Activated CD4-positive, alpha-beta T cell treated with anti-CD3 and anti-CD28 coated beads for 36 hours (primary cell): ENCODE data around the gene CERK. TPM values are rescaled to one million over a fixed set of nuclear protein-coding genes. Genes with fewer than 3 reads are reported as not detected.
"Not testable (repeated sequence)": the region's sequence is repeated elsewhere in the genome, so short reads cannot be mapped to it uniquely, and the experiment has no call there.

Experiments used
- ATAC-seq: fragments of 200-7000 bp; cut with Tn5 transposase; one replicate; pipeline ENCODE4 v1.10.0; 2021; ENCODE audit warnings: mild to moderate bottlenecking, moderate library complexity
- CTCF ChIA-PET: fragments of 350-600 bp; sonication (Branson Sonifier 250); formaldehyde crosslinking; loops from one replicate; lab custom pipeline; 2021; ENCODE audit warnings: antibody characterized with exemption; lab: Charles Lee
- POLR2A ChIA-PET: fragments of 350-600 bp; sonication (Branson Sonifier 250); formaldehyde crosslinking; loops from one replicate; lab custom pipeline; 2021; ENCODE audit warnings: antibody characterized with exemption, inconsistent platforms; lab: Charles Lee
- DNase-seq: peaks from one replicate; pipeline ENCODE4 v3.0.0-alpha.2; 2020
- H3K27ac Mint-ChIP-seq: one replicate; pipeline ENCODE4 v1.8.0; 2021; ENCODE audit warnings: mixed read lengths
- H3K27me3 Mint-ChIP-seq: one replicate; pipeline ENCODE4 v1.8.0; 2021; ENCODE audit warnings: mixed read lengths
- H3K36me3 Mint-ChIP-seq: one replicate; pipeline ENCODE4 v1.8.0; 2021; ENCODE audit warnings: low read depth, mixed read lengths
- H3K4me1 Mint-ChIP-seq: one replicate; pipeline ENCODE4 v1.8.0; 2021; ENCODE audit warnings: mixed read lengths
- H3K4me3 Mint-ChIP-seq: one replicate; pipeline ENCODE4 v1.8.0; 2021; ENCODE audit warnings: mild to moderate bottlenecking, moderate library complexity, mixed read lengths
- H3K9me3 Mint-ChIP-seq: one replicate; pipeline ENCODE4 v1.8.0; 2021; ENCODE audit warnings: low read depth, mixed read lengths
- intact Hi-C, 2 experiments: fragments of 100-400 bp; cut with DNase I in 1 of 2; cut with micrococcal nuclease in 1 of 2; formaldehyde crosslinking; loops; one replicate each; pipeline versions ENCODE4 v1.14.2 to v1.15.1; 2022 to 2024; cut with DNase I, micrococcal nuclease
- total RNA-seq, 2 experiments: library from RNA; stranded (reverse); gene quantifications; one replicate each; pipeline ENCODE4 v1.2.3, GENCODE V29; 2021

CERK gene
- total RNA-seq, 2 experiments from 2014 or later, result 27.0 to 32.8 TPM

DNA sequence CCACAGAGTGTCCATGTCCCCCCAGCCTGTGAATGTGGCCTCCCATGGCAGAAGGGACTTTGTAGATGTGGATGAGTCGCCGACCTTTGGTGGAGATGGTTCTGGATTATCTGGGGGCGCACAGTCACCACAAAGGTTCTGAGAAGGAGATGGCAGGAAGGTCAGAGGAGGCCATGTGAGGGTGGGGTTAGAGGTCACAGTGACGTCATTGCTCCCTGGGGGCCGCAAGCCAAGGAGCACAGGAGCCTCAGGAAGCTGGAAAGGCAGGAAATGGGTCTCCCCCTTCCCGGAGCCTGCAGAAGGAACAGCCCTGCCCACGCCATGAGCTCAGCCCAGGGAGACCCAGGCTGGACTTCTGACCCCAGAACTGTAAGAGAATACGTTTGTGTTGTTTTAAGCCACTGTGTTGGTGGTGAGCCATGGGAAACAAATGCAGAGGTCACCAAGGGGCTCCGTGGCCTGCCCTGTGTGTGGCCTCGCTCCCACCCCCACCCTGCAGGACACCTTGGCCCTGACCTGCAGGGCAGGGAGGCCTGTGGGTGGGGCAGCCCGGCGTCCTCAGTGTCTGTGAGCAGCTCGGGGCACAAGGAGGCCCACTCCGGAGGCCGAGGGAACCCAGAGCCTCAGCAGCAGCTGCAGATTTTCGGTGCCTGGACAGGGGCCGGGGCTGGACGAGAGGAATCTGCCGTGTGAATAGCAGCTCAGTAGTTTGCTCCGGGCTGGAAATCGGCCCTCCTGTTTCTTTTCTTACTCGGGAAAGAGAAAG, 85.8 kb downstream of the CERK start:
- CTCF ChIA-PET, result interaction anchor here (0.7 to 0.9 kb wide), 2 partner anchors 87 to 88 kb away, joined by 3 to 4 read pairs; no protein-coding TSS in a partner anchor
- Mint-ChIP-seq H3K27me3 (no peaks in the 10 kb centered on the region), H3K4me1 (peaks cover 29% of the 10 kb centered on the region), H3K27ac (peak overlapping the region; percentile 84), H3K36me3 (no peaks in the 10 kb centered on the region), H3K4me3 (no peak overlapping the region), H3K9me3 (no peaks in the 10 kb centered on the region)
- intact Hi-C loops, result no loop called here
- DNase-seq (peak; percentile 49), ATAC-seq (peak; percentile 8)
- POLR2A ChIA-PET, result interaction anchor here (0.9 kb wide), 1 partner anchor 14 kb away, joined by 5 read pairs; no protein-coding TSS in a partner anchor

DNA sequence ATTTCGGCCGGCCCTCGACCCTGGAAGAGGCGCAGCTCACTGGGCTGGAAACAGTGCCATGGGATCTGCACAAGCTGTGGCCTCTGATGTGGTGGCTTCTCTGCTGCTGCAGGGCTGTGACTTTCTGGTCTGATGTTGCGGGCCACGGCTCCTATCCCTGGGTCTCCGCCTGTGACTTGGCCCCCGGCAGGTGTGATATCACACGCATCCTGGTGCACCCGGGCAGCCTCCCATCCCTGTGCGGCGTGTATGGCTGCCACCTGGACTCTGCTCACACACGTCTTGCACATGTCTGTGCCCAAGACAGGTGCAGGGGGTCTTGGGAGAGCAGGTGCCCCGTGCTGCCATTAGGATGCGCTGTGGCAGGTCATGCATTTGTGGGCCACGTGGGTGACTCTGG, 86.7 kb downstream of the CERK start:
- peak overlapping the region; percentile 82 for H3K27ac Mint-ChIP-seq
- POLR2A ChIA-PET, result no interaction called here
- H3K4me3 Mint-ChIP-seq, result no peak overlapping the region
- intact Hi-C loops, result no loop called here
- no peak for DNase-seq
- H3K27me3 Mint-ChIP-seq, result no peaks in the 10 kb centered on the region
- no peaks in the 10 kb centered on the region for H3K36me3 Mint-ChIP-seq
- H3K4me1 Mint-ChIP-seq, result peaks cover 29% of the 10 kb centered on the region
- CTCF ChIA-PET, result no interaction called here
- no peaks in the 10 kb centered on the region for H3K9me3 Mint-ChIP-seq
- no peak for ATAC-seq

DNA sequence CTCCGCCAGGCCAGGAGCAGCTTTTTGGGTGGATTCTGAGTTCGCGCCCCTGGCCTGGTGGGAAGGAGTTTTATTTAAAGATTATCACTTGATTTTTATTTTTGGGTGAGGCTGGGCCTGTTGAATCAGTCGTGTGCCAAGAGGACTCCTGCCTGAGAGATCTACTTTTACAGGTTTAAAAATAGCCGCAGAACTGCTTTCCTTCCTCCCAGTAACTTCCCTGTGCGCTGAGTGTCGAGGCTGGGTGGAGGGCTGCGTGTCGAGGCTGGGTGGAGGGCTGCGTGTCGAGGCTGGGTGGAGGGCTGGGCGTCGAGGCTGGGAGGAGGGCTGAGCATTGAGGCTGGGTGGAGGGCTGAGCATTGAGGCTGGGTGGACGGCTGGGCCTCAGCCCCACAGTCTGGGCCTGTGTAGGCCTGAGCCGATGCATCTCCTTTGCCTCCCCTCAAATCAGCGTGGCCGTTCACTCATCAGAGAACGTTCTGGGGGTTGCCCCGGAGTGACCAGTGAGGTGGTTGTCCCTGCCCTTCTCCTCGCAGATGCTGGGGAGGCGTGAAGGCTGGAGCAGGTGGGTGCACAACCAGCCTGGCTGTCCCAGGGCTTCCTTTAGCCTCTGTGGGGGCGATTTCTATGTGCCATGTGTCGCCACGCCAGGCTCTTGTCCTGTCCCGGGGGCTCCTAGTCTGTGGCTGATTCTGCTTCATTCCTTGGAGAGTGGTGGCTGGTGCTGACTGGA, 87.8 kb downstream of the CERK start:
- no peaks in the 10 kb centered on the region for H3K9me3 Mint-ChIP-seq
- intact Hi-C loops, result no loop called here
- H3K4me3 Mint-ChIP-seq, result no peak overlapping the region
- POLR2A ChIA-PET, result no interaction called here
- H3K36me3 Mint-ChIP-seq, result no peaks in the 10 kb centered on the region
- H3K27ac Mint-ChIP-seq, result no peak overlapping the region
- DNase-seq (no peak), ATAC-seq (no peak)
- H3K27me3 Mint-ChIP-seq, result no peaks in the 10 kb centered on the region
- CTCF ChIA-PET, result no interaction called here
- peaks cover 29% of the 10 kb centered on the region for H3K4me1 Mint-ChIP-seq

DNA sequence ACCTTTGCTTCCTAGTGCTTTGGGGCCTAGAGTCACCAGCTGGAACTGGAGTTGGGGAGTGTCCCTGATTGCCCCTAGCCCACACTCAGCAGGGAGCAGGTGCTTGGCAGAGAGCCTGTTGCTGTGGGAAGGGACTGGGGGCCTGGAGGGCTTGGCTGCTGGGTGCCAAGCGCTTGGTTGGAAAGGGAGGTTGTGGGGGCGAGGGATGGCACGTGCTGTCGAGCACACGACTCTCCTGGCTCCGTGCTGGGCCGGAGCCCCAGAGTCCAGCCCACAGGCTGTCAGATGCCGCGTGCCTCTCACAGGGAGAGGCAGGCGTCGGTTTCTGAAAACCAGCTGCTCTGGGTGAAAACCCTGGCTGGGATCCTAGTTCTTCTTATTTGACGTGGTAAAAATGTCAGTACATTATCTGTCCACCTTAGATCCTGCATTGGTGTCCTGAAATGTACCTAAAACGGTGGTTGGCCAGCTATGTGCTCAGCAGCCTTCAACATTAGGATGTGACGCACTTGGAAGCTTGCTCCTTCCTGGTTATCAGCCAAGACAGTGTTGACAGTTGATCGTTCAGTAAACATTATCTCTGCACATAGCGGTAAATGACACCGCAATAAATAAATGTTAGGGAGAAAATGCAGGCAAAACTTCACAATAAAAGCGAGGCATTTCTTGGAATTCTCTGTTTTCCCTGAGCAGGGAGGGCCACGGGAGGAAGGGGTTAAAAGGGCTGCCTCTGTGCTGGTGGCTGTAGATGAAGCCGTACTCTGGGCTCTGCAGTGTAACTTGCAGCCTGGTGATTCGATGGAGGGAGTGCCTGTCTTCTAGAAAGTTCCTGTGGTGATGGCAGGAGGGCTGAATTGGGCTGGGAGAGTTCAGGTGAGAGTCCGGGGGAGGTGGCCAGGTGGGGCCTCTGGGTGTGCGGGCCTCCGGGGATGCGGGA, 88.6 kb downstream of the CERK start:
- Mint-ChIP-seq H3K4me1 (peaks cover 24% of the 10 kb centered on the region), H3K27ac (peak overlapping the region; percentile 15), H3K27me3 (no peaks in the 10 kb centered on the region), H3K36me3 (no peaks in the 10 kb centered on the region), H3K9me3 (no peaks in the 10 kb centered on the region), H3K4me3 (no peak overlapping the region)
- ChIA-PET CTCF (no interaction called here), POLR2A (no interaction called here)
- ATAC-seq (no peak), DNase-seq (no peak)
- intact Hi-C loops, result no loop called here

DNA sequence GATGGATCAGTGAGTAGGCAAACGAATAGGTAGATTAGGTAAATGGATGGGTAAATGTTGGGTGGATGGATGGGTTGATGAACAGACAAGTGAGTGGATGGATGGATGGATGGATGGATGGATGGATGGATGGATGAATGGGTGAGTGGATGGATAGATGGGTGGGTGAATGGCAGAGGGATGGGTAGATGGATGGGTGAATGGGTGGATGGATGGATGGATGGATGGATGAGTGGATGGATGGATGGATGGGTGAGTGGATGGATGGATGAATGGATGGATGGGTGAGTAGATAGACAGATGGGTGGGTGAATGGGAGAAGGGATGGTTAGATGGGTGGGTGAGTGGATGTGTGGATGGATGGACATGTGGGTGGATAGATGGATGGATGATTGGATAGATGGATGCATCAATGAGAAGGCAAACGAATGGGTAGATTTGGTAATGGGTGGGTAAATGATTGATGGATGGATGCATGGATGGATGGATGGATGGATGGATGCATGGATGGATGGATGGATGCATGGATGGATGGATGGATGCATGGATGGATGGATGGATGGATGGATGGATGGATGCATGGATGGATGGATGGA, 89.7 kb downstream of the CERK start:
- H3K27me3 Mint-ChIP-seq, H3K36me3 Mint-ChIP-seq, H3K9me3 Mint-ChIP-seq, intact Hi-C loops, ATAC-seq, POLR2A ChIA-PET, H3K27ac Mint-ChIP-seq, CTCF ChIA-PET, H3K4me3 Mint-ChIP-seq, DNase-seq: not testable (repeated sequence)
- H3K4me1 Mint-ChIP-seq, result peaks cover 18% of the 10 kb centered on the region

DNA sequence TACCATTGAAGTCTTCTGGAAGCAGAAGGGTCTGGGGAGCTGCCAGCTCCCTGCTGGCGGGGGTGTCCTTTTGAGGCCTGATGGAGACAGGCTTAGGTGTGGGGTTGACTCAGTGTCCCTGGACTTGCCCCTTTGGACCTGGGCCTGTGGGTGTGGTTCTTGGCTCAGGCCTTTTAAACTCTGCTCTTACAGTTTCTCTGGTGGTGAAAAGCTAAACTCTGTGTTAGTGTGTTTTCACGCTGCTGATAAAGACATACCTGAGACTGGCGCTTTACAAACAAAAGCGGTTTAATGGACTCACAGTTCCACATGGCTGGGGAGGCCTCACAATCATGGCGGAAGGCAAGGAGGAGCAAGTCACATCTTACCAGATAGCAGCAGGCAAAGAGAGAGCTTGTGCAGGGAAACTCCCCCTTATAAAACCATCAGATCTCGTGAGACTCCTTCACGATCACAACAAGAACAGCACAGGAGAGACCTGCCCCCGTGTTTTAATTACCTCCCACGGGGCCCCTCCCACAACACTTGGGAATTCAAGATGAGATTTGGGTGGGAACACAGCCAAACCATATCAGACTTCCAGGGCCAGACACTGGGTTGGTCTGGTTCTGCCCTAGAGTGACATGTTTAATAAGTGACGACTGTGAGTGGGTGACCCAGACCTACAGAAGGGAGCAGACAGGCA, 91.4 kb downstream of the CERK start:
- DNase-seq, result no peak
- ATAC-seq, result no peak
- POLR2A ChIA-PET, result interaction anchor here (0.6 kb wide), 1 partner anchor 30 kb away, joined by 3 read pairs; no protein-coding TSS in a partner anchor
- H3K4me1 Mint-ChIP-seq, result peaks cover 2% of the 10 kb centered on the region
- H3K9me3 Mint-ChIP-seq, result no peaks in the 10 kb centered on the region
- no peaks in the 10 kb centered on the region for H3K36me3 Mint-ChIP-seq
- CTCF ChIA-PET, result interaction anchor here (1.2 kb wide), 1 partner anchor 83 kb away, joined by 3 read pairs; no protein-coding TSS in a partner anchor
- no peak overlapping the region for H3K27ac Mint-ChIP-seq
- H3K27me3 Mint-ChIP-seq, result no peaks in the 10 kb centered on the region
- intact Hi-C loops, result no loop called here
- H3K4me3 Mint-ChIP-seq, result no peak overlapping the region

DNA sequence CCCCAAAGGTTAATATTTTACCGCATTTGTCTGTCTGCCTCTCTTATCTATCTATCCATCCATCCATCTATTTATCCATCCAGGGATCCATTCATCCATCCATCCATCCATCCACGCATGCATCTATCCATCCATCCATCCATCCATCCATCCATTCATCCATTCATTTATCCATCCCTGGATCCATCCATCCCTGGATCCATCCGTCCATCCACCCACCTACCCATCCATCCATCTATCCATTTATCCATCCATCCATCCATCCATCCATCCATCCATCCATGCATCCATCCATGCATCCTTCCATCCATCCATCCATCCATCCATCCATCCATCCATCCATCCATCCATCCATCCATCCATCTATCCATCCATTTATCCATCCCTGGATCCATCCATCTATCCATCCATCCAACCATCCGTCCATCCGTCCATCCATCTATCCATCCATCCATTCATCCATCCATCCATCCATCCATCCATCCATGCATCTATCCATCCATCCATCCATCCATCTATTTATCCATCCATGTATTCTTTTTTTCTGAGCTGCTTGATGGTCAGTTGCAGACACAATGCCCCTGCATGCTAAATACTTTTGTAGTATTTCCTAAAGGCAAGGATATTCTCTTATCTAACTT, 95.1 kb downstream of the CERK start:
- H3K27ac Mint-ChIP-seq, H3K27me3 Mint-ChIP-seq, ATAC-seq, H3K9me3 Mint-ChIP-seq, POLR2A ChIA-PET, DNase-seq, intact Hi-C loops, H3K4me1 Mint-ChIP-seq, H3K4me3 Mint-ChIP-seq, H3K36me3 Mint-ChIP-seq: not testable (repeated sequence)
- CTCF ChIA-PET, result interaction anchor here (0.7 kb wide), 1 partner anchor 239 kb away, joined by 3 read pairs; no protein-coding TSS in a partner anchor

DNA sequence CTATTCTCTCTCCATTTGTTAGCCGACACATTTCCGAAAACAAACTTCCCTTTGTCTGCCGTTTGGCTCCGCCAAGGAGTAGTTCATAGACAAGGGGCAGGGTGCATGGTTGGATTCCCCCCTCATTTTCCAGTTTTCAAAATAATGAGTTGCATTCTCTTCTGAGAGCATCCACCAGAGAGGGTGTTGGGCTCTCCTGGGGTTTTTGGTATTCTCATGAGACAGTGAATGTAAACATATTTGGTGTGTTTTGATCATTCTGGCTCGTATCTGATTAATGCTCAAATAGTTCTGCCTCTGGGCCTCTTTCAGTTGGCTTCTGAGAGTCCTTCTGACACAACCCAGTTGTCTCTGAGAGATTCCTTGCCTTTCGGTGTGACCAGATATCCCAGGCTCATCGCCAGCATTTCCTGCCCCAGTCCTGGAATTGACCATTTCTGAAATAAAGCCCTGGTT, 96.2 kb downstream of the CERK start:
- H3K4me1 Mint-ChIP-seq, result peaks cover 3% of the 10 kb centered on the region
- H3K36me3 Mint-ChIP-seq, result no peaks in the 10 kb centered on the region
- H3K9me3 Mint-ChIP-seq, result no peaks in the 10 kb centered on the region
- ATAC-seq, result no peak
- no peak for DNase-seq
- H3K27me3 Mint-ChIP-seq, result no peaks in the 10 kb centered on the region
- intact Hi-C loops, result no loop called here
- H3K4me3 Mint-ChIP-seq, result no peak overlapping the region
- CTCF ChIA-PET, result no interaction called here
- POLR2A ChIA-PET, result no interaction called here
- H3K27ac Mint-ChIP-seq, result no peak overlapping the region

DNA sequence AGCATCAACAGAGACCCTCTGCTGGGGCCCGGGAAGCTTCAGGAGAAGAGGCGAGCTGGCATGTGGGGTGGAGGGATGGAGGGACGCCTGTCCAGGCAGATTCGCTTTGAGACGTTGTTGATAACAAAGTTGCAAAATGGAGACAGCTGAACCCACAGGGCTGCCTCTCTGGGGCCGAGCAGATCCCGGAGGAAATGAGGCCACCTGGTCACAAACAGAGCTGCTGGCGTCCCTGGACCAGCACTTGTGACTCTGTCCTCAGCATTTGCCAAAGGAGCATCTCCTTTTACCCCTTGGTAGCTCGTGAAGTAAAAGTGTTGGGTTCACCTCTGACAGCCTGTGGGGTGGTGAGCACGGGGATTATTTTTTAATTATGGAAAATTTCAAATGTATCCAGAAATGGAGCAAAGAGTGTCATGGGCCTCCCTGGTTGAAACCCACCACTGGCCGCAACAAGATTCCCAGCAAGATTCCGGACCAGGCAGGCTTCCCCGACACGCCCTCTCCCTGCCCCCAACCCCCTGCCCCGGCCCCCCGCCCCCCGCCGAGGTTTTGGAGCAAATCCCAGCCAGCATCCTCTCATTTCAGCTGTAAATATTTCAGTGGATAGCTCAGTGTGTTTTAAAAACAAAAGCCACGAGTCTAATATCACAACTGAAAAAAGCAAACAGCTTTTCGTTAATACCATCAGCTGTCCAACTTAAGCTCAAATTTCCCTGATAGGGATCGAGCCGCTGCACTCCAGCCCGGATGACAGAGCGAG, 97.6 kb downstream of the CERK start:
- CTCF ChIA-PET, result no interaction called here
- ATAC-seq, result no peak
- intact Hi-C loops, result no loop called here
- Mint-ChIP-seq H3K4me1 (peaks cover 3% of the 10 kb centered on the region), H3K27me3 (no peaks in the 10 kb centered on the region), H3K36me3 (no peaks in the 10 kb centered on the region), H3K9me3 (no peaks in the 10 kb centered on the region), H3K27ac (no peak overlapping the region), H3K4me3 (no peak overlapping the region)
- POLR2A ChIA-PET, result no interaction called here
- no peak for DNase-seq

DNA sequence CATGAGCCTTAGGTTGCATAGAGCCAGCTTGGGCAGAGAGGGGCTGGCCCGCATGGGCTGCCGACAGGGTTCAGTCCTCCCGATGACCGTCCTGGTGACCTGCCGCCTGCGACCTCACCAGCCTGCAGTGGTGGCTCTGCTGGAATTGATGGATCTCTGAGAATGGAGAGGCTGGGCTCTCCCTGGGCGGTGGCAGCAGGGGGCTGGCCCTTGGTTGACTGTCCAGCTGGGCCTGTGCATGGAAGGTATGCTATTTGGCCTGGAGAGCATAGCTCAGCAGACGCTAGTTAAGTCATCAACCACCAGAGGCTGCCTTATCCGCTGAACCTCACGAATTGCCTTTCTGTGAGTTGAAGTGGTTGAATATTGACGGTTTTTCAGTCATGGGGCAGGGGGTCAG, 98.2 kb downstream of the CERK start:
- Mint-ChIP-seq H3K36me3 (no peaks in the 10 kb centered on the region), H3K9me3 (no peaks in the 10 kb centered on the region), H3K4me3 (no peak overlapping the region), H3K27me3 (no peaks in the 10 kb centered on the region), H3K4me1 (peaks cover 3% of the 10 kb centered on the region), H3K27ac (no peak overlapping the region)
- POLR2A ChIA-PET, result no interaction called here
- ATAC-seq, result no peak
- intact Hi-C loops, result no loop called here
- no peak for DNase-seq
- CTCF ChIA-PET, result no interaction called here
